CD14-positive monocyte (primary cell): ENCODE results near the gene PTPRE. TPM values are rescaled to one million over a fixed set of nuclear protein-coding genes. Genes with fewer than 3 reads are reported as not detected.

Source experiments
- DNase-seq, 3 donors: peaks; one replicate each; pipeline ENCODE4 v3.0.0-alpha.2; 2011 to 2022
- H2AFZ ChIP-seq: 2 replicates; pipeline ENCODE4 v1.6.0; 2012; ENCODE audit warnings: mild to moderate bottlenecking, low read depth, low read length, inconsistent platforms; ENCODE audit not compliant: insufficient read depth, poor library complexity, severe bottlenecking
- H3K27ac ChIP-seq, 2 donors: 1 replicate in 1 of 2; 2 replicates in 1 of 2; pipeline ENCODE4 v1.5.1; 2012 to 2013; ENCODE audit warnings: low read length in 2 of 2, control low read depth in 1 of 2, inconsistent platforms in 1 of 2, low read depth in 1 of 2, mild to moderate bottlenecking in 1 of 2
- H3K27me3 ChIP-seq, 2 donors: one replicate each; pipeline versions ENCODE4 v1.6.0 to v1.6.1; 2011 to 2013; ENCODE audit warnings: low read length in 2 of 2; ENCODE audit not compliant: control insufficient read depth in 2 of 2, insufficient read depth in 2 of 2
- H3K36me3 ChIP-seq, 2 donors: replicated peaks in 1 of 2; 1 replicate in 1 of 2; 2 replicates in 1 of 2; pipeline versions ENCODE4 v1.5.1 to v1.6.1; 2012 to 2013; ENCODE audit warnings: low read length in 2 of 2, control low read depth in 1 of 2, inconsistent platforms in 1 of 2, mild to moderate bottlenecking in 1 of 2; ENCODE audit not compliant: insufficient read depth in 2 of 2, control insufficient read depth in 1 of 2
- H3K4me1 ChIP-seq, 2 donors: 1 replicate in 1 of 2; 2 replicates in 1 of 2; pipeline versions ENCODE4 v1.5.1 to v1.6.1; 2012 to 2013; ENCODE audit warnings: low read length in 2 of 2, control low read depth in 1 of 2, inconsistent platforms in 1 of 2, mild to moderate bottlenecking in 1 of 2, moderate library complexity in 1 of 2; ENCODE audit not compliant: insufficient read depth in 2 of 2, control insufficient read depth in 1 of 2
- H3K4me2 ChIP-seq: replicated peaks from 2 replicates; pipeline ENCODE3; 2012; ENCODE audit warnings: low read length, moderate library complexity, mild to moderate bottlenecking; ENCODE audit not compliant: poor library complexity, severe bottlenecking; ENCODE audit errors: extremely low read depth
- H3K4me3 ChIP-seq, 3 experiments: fragments of 200-600 bp in 1 of 3; sonication (generic) in 1 of 3; replicated peaks in 1 of 3; 1 replicate in 2 of 3; 2 replicates in 1 of 3; pipeline ENCODE4 v1.5.1; 2011 to 2013; ENCODE audit warnings: low read length in 3 of 3, mild to moderate bottlenecking in 3 of 3, control low read depth in 2 of 3, low read depth in 2 of 3, inconsistent platforms in 1 of 3, moderate library complexity in 1 of 3
- H3K79me2 ChIP-seq: 2 replicates; pipeline ENCODE4 v1.6.0; 2012; ENCODE audit warnings: mild to moderate bottlenecking, control low read depth, inconsistent platforms, low read length, moderate library complexity; ENCODE audit not compliant: insufficient read depth
- H3K9ac ChIP-seq: 2 replicates; pipeline ENCODE4 v1.6.0; 2017; ENCODE audit warnings: low read length, mild to moderate bottlenecking; ENCODE audit not compliant: insufficient read depth, poor library complexity, severe bottlenecking
- H3K9me3 ChIP-seq, 2 donors: replicated peaks in 1 of 2; 1 replicate in 1 of 2; 2 replicates in 1 of 2; pipeline versions ENCODE4 v1.5.1 to v1.6.1; 2012 to 2013; ENCODE audit warnings: low read length in 2 of 2, control low read depth in 1 of 2; ENCODE audit not compliant: control insufficient read depth in 1 of 2, insufficient read depth in 1 of 2
- H4K20me1 ChIP-seq: 2 replicates; pipeline ENCODE4 v1.6.0; 2012; ENCODE audit warnings: mild to moderate bottlenecking, low read length, control low read depth, moderate library complexity; ENCODE audit not compliant: insufficient read depth
- H3K27ac Mint-ChIP-seq, 7 donors: one replicate each; pipeline ENCODE4 v1.8.0; 2020; ENCODE audit warnings: mild to moderate bottlenecking in 7 of 7, mixed read lengths in 7 of 7, moderate library complexity in 6 of 7, inconsistent platforms in 2 of 7
- H3K27me3 Mint-ChIP-seq, 3 donors: one replicate each; pipeline ENCODE4 v1.8.0; 2021 to 2022; ENCODE audit warnings: low read depth in 3 of 3, mild to moderate bottlenecking in 3 of 3, mixed read lengths in 3 of 3, moderate library complexity in 3 of 3, inconsistent platforms in 1 of 3
- H3K36me3 Mint-ChIP-seq, 2 donors: one replicate each; pipeline ENCODE4 v1.8.0; 2020; ENCODE audit warnings: mixed read lengths in 2 of 2, inconsistent platforms in 1 of 2, mild to moderate bottlenecking in 1 of 2
- H3K4me1 Mint-ChIP-seq: one replicate; pipeline ENCODE4 v1.8.0; 2020; ENCODE audit warnings: mild to moderate bottlenecking, mixed read lengths
- H3K4me3 Mint-ChIP-seq, 2 donors: one replicate each; pipeline ENCODE4 v1.8.0; 2020; ENCODE audit warnings: mild to moderate bottlenecking in 2 of 2, mixed read lengths in 2 of 2, moderate library complexity in 1 of 2
- H3K9me3 Mint-ChIP-seq, 7 donors: one replicate each; pipeline ENCODE4 v1.8.0; 2020 to 2022; ENCODE audit warnings: mixed read lengths in 7 of 7, mild to moderate bottlenecking in 6 of 7, moderate library complexity in 6 of 7, inconsistent platforms in 2 of 7
- WGBS: methylation state at CpG from one replicate; pipeline ENCODE4 v1.1.5; 2013; ENCODE audit warnings: missing lambda C conversion rate; ENCODE audit not compliant: insufficient coverage; 5-methylcytosine and 5-hydroxymethylcytosine counted together
- intact Hi-C, 2 donors: fragments of 100-400 bp; cut with micrococcal nuclease; formaldehyde crosslinking; loops; one replicate each; pipeline versions ENCODE4 v1.15.0 to v1.15.1; 2023
- polyA plus RNA-seq, 3 donors: library from polyadenylated mRNA; depleted of rRNA in 1 of 3; unstranded in 2 of 3; stranded (reverse) in 1 of 3; fragments of 300-500 nt in 2 of 3; fragments of >200 nt in 1 of 3; fragmentation: Illumina TruSeq in 2 of 3; gene quantifications; 1 replicate in 2 of 3; 2 replicates in 1 of 3; pipeline ENCODE4 v1.2.3, GENCODE V29; 2012 to 2021
- TF ChIP-seq, protein P1 (sequence below): fragments of 200-600 bp; IDR thresholded peaks from one replicate; pipeline ENCODE4 v1.8.0; 2022; ENCODE audit warnings: antibody characterized with exemption, mild to moderate bottlenecking

The PTPRE gene
- polyA plus RNA-seq, 3 donors: 95.2 to 271 (median 125) TPM

DNA sequence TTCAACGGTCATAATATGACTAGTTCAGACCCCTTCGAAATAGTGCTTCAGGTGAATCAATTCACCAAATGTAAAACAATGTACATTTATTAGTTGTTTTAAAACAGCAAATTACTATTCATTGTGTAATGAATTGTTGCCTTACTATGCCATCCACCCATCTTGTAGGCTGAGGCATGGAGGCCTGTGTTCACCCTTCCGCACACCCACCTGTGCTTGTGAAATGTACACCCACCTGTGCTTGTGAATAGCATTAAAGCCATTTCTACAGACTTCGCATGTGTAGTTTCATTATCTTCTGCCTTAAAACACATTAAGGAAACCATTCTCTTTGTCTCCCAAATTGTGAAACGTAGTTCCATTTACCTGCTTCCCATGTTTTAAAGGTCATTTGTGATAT is 31.0 kb upstream of the PTPRE start:
- intact Hi-C loops: no loop called here
- Mint-ChIP-seq H3K4me1 (peaks cover 71% of the 10 kb centered on the region), H3K27me3 (peaks cover 1 to 5% (median 2%) of the 10 kb centered on the region in 3 donors)

GRCh38 chr10:127877116-127877515 is 29.8 kb upstream of the PTPRE start:
- no peak overlapping the region for H3K4me3 Mint-ChIP-seq
- Histone ChIP-seq H3K79me2 (no peaks in the 10 kb centered on the region), H3K27me3 (no peaks in the 10 kb centered on the region), H3K27ac (peak overlapping the region in 1 of 2 donors; percentile 89), H3K4me3 (no peak overlapping the region), H3K36me3 (no peaks in the 10 kb centered on the region), H2AFZ (no peak overlapping the region), H3K9me3 (no peaks in the 10 kb centered on the region), H3K4me1 (peaks cover 60 to 61% of the 10 kb centered on the region in 2 donors), H3K4me2 (no peak overlapping the region), H4K20me1 (no peaks in the 10 kb centered on the region), H3K9ac (no peak overlapping the region)
- no peaks in the 10 kb centered on the region for H3K36me3 Mint-ChIP-seq
- H3K27ac Mint-ChIP-seq: peak overlapping the region in 2 of 7 donors; percentile 18 to 35
- TF ChIP-seq, protein P1, sequence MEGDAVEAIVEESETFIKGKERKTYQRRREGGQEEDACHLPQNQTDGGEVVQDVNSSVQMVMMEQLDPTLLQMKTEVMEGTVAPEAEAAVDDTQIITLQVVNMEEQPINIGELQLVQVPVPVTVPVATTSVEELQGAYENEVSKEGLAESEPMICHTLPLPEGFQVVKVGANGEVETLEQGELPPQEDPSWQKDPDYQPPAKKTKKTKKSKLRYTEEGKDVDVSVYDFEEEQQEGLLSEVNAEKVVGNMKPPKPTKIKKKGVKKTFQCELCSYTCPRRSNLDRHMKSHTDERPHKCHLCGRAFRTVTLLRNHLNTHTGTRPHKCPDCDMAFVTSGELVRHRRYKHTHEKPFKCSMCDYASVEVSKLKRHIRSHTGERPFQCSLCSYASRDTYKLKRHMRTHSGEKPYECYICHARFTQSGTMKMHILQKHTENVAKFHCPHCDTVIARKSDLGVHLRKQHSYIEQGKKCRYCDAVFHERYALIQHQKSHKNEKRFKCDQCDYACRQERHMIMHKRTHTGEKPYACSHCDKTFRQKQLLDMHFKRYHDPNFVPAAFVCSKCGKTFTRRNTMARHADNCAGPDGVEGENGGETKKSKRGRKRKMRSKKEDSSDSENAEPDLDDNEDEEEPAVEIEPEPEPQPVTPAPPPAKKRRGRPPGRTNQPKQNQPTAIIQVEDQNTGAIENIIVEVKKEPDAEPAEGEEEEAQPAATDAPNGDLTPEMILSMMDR: no peak
- H3K9me3 Mint-ChIP-seq: peaks cover 0 to 2% (median 0%) of the 10 kb centered on the region in 7 donors
- WGBS: 75% methylated on average over 4 of the region's 4 CpGs
- peaks cover 73% of the 10 kb centered on the region for H3K4me1 Mint-ChIP-seq
- peaks cover 1 to 2% (median 1%) of the 10 kb centered on the region in 3 donors for H3K27me3 Mint-ChIP-seq
- DNase-seq: peak; percentile 44 to 50 (median 47)
- intact Hi-C loops: no loop called here

More for the DNA sequence above, 31.0 kb upstream of the PTPRE start:
- Histone ChIP-seq H3K9me3 (no peaks in the 10 kb centered on the region), H3K9ac (no peak overlapping the region), H3K79me2 (no peaks in the 10 kb centered on the region), H3K27me3 (no peaks in the 10 kb centered on the region), H3K4me3 (no peak overlapping the region), H3K4me1 (peaks cover 48 to 49% of the 10 kb centered on the region in 2 donors), H3K27ac (no peak overlapping the region), H2AFZ (no peak overlapping the region), H4K20me1 (no peaks in the 10 kb centered on the region), H3K4me2 (no peak overlapping the region), H3K36me3 (no peaks in the 10 kb centered on the region)
- DNase-seq: no peak
- Mint-ChIP-seq H3K4me3 (no peak overlapping the region), H3K27ac (no peak overlapping the region), H3K36me3 (no peaks in the 10 kb centered on the region), H3K9me3 (peaks cover 0 to 2% (median 0%) of the 10 kb centered on the region in 7 donors)
- TF ChIP-seq, protein P1: no peak
- no CpG with 5 or more reads among the region's 5 CpGs for whole genome bisulfite sequencing
